Lung (tissue), 12 donors: Measurements from ENCODE around the gene C1orf167. TPM values are rescaled to one million over a fixed set of nuclear protein-coding genes. Genes with fewer than 3 reads are reported as not detected.

ENCODE experiments used
- ATAC-seq: fragments of 200-7000 bp; cut with Tn5 transposase; one replicate; pipeline ENCODE4 v1.9.1; 2020; ENCODE audit warnings: moderate number of reproducible peaks; ENCODE audit not compliant: insufficient read depth, low FRiP score
- DNase-seq, 3 donors: peaks; one replicate each; pipeline ENCODE4 v3.0.0-alpha.2; 2013 to 2017
- H3K27ac ChIP-seq, 2 donors: one replicate each; pipeline ENCODE4 v1.5.1; 2013; ENCODE audit warnings: mild to moderate bottlenecking in 2 of 2, moderate library complexity in 2 of 2, control low read depth in 1 of 2, inconsistent platforms in 1 of 2, low read depth in 1 of 2, low read length in 1 of 2
- H3K27me3 ChIP-seq, 3 donors: one replicate each; pipeline ENCODE4 v1.5.1; 2013; ENCODE audit warnings: low read length in 2 of 3; ENCODE audit not compliant: control insufficient read depth in 3 of 3, insufficient read depth in 3 of 3
- H3K36me3 ChIP-seq, 4 donors: one replicate each; pipeline ENCODE4 v1.5.1; 2013; ENCODE audit warnings: low read length in 4 of 4, mild to moderate bottlenecking in 1 of 4, moderate library complexity in 1 of 4; ENCODE audit not compliant: control insufficient read depth in 4 of 4, insufficient read depth in 4 of 4
- H3K4me1 ChIP-seq, 5 donors: one replicate each; pipeline ENCODE4 v1.5.1; 2013; ENCODE audit warnings: low read length in 5 of 5, mild to moderate bottlenecking in 2 of 5, moderate library complexity in 1 of 5; ENCODE audit not compliant: control insufficient read depth in 5 of 5, insufficient read depth in 5 of 5
- H3K4me3 ChIP-seq: one replicate; pipeline ENCODE4 v1.5.1; 2013; ENCODE audit warnings: mild to moderate bottlenecking, control low read depth, moderate library complexity
- H3K9ac ChIP-seq, 2 donors: one replicate each; pipeline ENCODE4 v1.5.1; 2013; ENCODE audit warnings: low read length in 2 of 2, control low read depth in 1 of 2; ENCODE audit not compliant: insufficient read depth in 1 of 2
- H3K9me3 ChIP-seq, 4 donors: one replicate each; pipeline ENCODE4 v1.5.1; 2013; ENCODE audit warnings: low read length in 3 of 4, mild to moderate bottlenecking in 1 of 4, moderate library complexity in 1 of 4; ENCODE audit not compliant: control insufficient read depth in 4 of 4, insufficient read depth in 3 of 4
- CTCF ChIP-seq: IDR thresholded peaks from 2 replicates; pipeline ENCODE4 v1.5.1; 2012; ENCODE audit warnings: mild to moderate bottlenecking; ENCODE audit errors: control extremely low read depth, extremely low read depth
- WGBS, 2 donors: extraction: QIAGEN DNeasy Blood & Tissue Kit; methylation state at CpG; one replicate each; pipeline ENCODE4 v1.1.7; 2013; 5-methylcytosine and 5-hydroxymethylcytosine counted together
- polyA plus RNA-seq, 2 donors: library from polyadenylated mRNA; stranded (reverse); fragments of 200-250 nt; gene quantifications; one replicate each; pipeline ENCODE4 v1.2.1, GENCODE V29; 2013
- total RNA-seq, 2 donors: library from RNA; depleted of rRNA in 1 of 2; stranded (reverse); fragments of >200 nt in 1 of 2; gene quantifications; one replicate each; pipeline ENCODE4 v1.2.1, GENCODE V29; 2014 to 2021
- donor health status: control.
- donor health status: control.
- donor health status: Bipolar disorder and iron deficiency.
- donor health status: healthy.
- donor health status: DM: yes; HTN: yes; CAD: no.

The C1orf167 gene
- total and polyA plus RNA-seq, 4 donors = 0.91 to 11.3 (median 9.1) TPM

GRCh38 chr1:11804666-11805421, 42.9 kb downstream of the C1orf167 start:
- ATAC-seq (no peak), DNase-seq (peak; percentile 57 to 72 (median 67))
- Histone ChIP-seq H3K4me1 (peaks cover 8 to 51% (median 14%) of the 10 kb centered on the region in 5 donors), H3K9me3 (peaks cover 0 to 6% (median 0%) of the 10 kb centered on the region in 4 donors), H3K9ac (peak overlapping the region; percentile 54 to 66), H3K27ac (peak overlapping the region; percentile 95 to 97), H3K36me3 (peaks cover 0 to 17% (median 7%) of the 10 kb centered on the region in 4 donors), H3K4me3 (peak overlapping the region; percentile 59), H3K27me3 (no peaks in the 10 kb centered on the region)
- WGBS, 2 donors = 6% methylated on average over 17 of the region's 17 CpGs
- TF ChIP-seq CTCF = no peak

GRCh38 chr1:11805422-11806306, 43.7 kb downstream of the C1orf167 start, which contains the start of the genes CLCN6 and MTHFR:
Gene CLCN6, plus strand, starts transcription at chr1:11806191. Its CDS starts 72 bp downstream, at chr1:11806263.
Gene MTHFR, minus strand, starts transcription at chr1:11805964. Its CDS starts 2,848 bp downstream, at chr1:11803116.
- Histone ChIP-seq H3K9me3 (peaks cover 0 to 6% (median 0%) of the 10 kb centered on the region in 4 donors), H3K9ac (peak within 1 kb of the TSS; percentile 63 to 66), H3K27ac (peak within 1 kb of the TSS; percentile 95 to 97), H3K4me3 (peak within 1 kb of the TSS; percentile 72), H3K27me3 (no peaks in the 10 kb centered on the region), H3K36me3 (peaks cover 0 to 9% (median 7%) of the 10 kb centered on the region in 4 donors), H3K4me1 (peaks cover 8 to 51% (median 14%) of the 10 kb centered on the region in 5 donors)
- DNase-seq (peak; percentile 99 to 100 (median 100)), ATAC-seq (peak; percentile 91)
- WGBS, 2 donors = 0 to 1% methylated on average over 71 to 72 of the region's 72 CpGs
- TF ChIP-seq CTCF = no peak

GRCh38 chr1:11806307-11806936, 44.4 kb downstream of the C1orf167 start:
- peaks cover 5 to 51% (median 14%) of the 10 kb centered on the region in 5 donors for H3K4me1 ChIP-seq
- H3K27ac ChIP-seq = peak overlapping the region; percentile 92 to 95
- 1% methylated on average over 19 to 20 of the region's 20 CpGs for WGBS, 2 donors

More at GRCh38 chr1:11806307-11806936, 44.4 kb downstream of the C1orf167 start:
- Histone ChIP-seq H3K27me3 (no peaks in the 10 kb centered on the region), H3K4me3 (peak overlapping the region; percentile 72), H3K36me3 (peaks cover 4 to 8% (median 7%) of the 10 kb centered on the region in 4 donors), H3K9me3 (no peaks in the 10 kb centered on the region), H3K9ac (peak overlapping the region; percentile 46 to 63)
- ATAC-seq (peak; percentile 16), DNase-seq (peak in 1 of 3 donors; percentile 41)
- TF ChIP-seq CTCF = no peak
